Liver (tissue), 9 donors: ENCODE data around the gene FA2H. TPM values are rescaled to one million over a fixed set of nuclear protein-coding genes. Genes with fewer than 3 reads are reported as not detected.

Experiments
- DNase-seq: peaks from one replicate; pipeline ENCODE4 v3.0.0-alpha.2; 2017; ENCODE audit warnings: low spot score
- H3K27ac ChIP-seq, 2 donors: one replicate each; pipeline ENCODE4 v1.7.0; 2013; ENCODE audit warnings: inconsistent platforms in 2 of 2, low read length in 2 of 2, control low read depth in 1 of 2, low read depth in 1 of 2, mild to moderate bottlenecking in 1 of 2
- H3K27me3 ChIP-seq, 4 donors: one replicate each; pipeline versions ENCODE4 v1.6.1 to v1.7.0; 2013; ENCODE audit warnings: low read length in 3 of 4, inconsistent platforms in 1 of 4, mild to moderate bottlenecking in 1 of 4, moderate library complexity in 1 of 4; ENCODE audit not compliant: control insufficient read depth in 4 of 4, insufficient read depth in 4 of 4
- H3K36me3 ChIP-seq, 4 donors: one replicate each; pipeline versions ENCODE4 v1.6.1 to v1.7.0; 2013; ENCODE audit warnings: low read length in 3 of 4, mild to moderate bottlenecking in 3 of 4, low read depth in 1 of 4, moderate library complexity in 1 of 4; ENCODE audit not compliant: control insufficient read depth in 4 of 4, insufficient read depth in 3 of 4
- H3K4me1 ChIP-seq, 4 donors: one replicate each; pipeline versions ENCODE4 v1.6.1 to v1.7.0; 2013; ENCODE audit warnings: low read length in 3 of 4, mild to moderate bottlenecking in 3 of 4, moderate library complexity in 1 of 4; ENCODE audit not compliant: control insufficient read depth in 4 of 4, insufficient read depth in 4 of 4
- H3K4me3 ChIP-seq, 3 donors: one replicate each; pipeline versions ENCODE4 v1.6.1 to v1.7.0; 2013; ENCODE audit warnings: low read length in 3 of 3, control low read depth in 1 of 3, low read depth in 1 of 3, mild to moderate bottlenecking in 1 of 3
- H3K9ac ChIP-seq, 2 donors: one replicate each; pipeline ENCODE4 v1.7.0; 2013; ENCODE audit warnings: low read length in 2 of 2, mild to moderate bottlenecking in 2 of 2, moderate library complexity in 2 of 2, control low read depth in 1 of 2, low read depth in 1 of 2
- H3K9me3 ChIP-seq, 4 donors: one replicate each; pipeline versions ENCODE4 v1.6.1 to v1.7.0; 2013; ENCODE audit warnings: low read length in 3 of 4; ENCODE audit not compliant: control insufficient read depth in 4 of 4
- EGR1 ChIP-seq, 2 donors: IDR thresholded peaks; 2 replicates each; pipeline ENCODE4 v1.6.1; 2016 to 2018; ENCODE audit warnings: antibody characterized with exemption in 2 of 2, low read depth in 2 of 2
- FOXA1 ChIP-seq: IDR thresholded peaks from 2 replicates; pipeline ENCODE4 v1.6.1; 2016; ENCODE audit warnings: antibody characterized with exemption
- FOXA2 ChIP-seq: IDR thresholded peaks from 2 replicates; pipeline ENCODE4 v1.6.1; 2016; ENCODE audit warnings: antibody characterized with exemption
- GABPA ChIP-seq, 2 donors: IDR thresholded peaks in 1 of 2; conservative IDR thresholded peaks in 1 of 2; 2 replicates each; pipeline ENCODE4 v1.6.1; 2016; ENCODE audit warnings: antibody characterized with exemption in 2 of 2, mild to moderate bottlenecking in 1 of 2, moderate library complexity in 1 of 2
- HNF4G ChIP-seq: IDR thresholded peaks from 2 replicates; pipeline ENCODE4 v1.6.1; 2016; ENCODE audit warnings: antibody characterized with exemption
- JUND ChIP-seq, 2 donors: IDR thresholded peaks; 2 replicates each; pipeline ENCODE4 v1.6.1; 2016; ENCODE audit warnings: antibody characterized with exemption in 2 of 2
- MAX ChIP-seq: IDR thresholded peaks from 2 replicates; pipeline ENCODE4 v1.6.1; 2016; ENCODE audit warnings: antibody characterized with exemption
- NR2F2 ChIP-seq: IDR thresholded peaks from 2 replicates; pipeline ENCODE4 v1.6.1; 2016; ENCODE audit warnings: antibody characterized with exemption
- RAD21 ChIP-seq, 2 donors: IDR thresholded peaks; 2 replicates each; pipeline ENCODE4 v1.6.1; 2016; ENCODE audit warnings: antibody characterized with exemption in 2 of 2, mild to moderate bottlenecking in 2 of 2
- REST ChIP-seq: IDR thresholded peaks from 2 replicates; pipeline ENCODE4 v1.6.1; 2016; ENCODE audit warnings: antibody characterized with exemption, mild to moderate bottlenecking
- RXRA ChIP-seq, 2 donors: IDR thresholded peaks; 2 replicates each; pipeline ENCODE4 v1.6.1; 2017 to 2018; ENCODE audit warnings: antibody characterized with exemption in 2 of 2, mild to moderate bottlenecking in 1 of 2
- SP1 ChIP-seq: IDR thresholded peaks from 2 replicates; pipeline ENCODE4 v1.6.1; 2018; ENCODE audit warnings: antibody characterized with exemption, mild to moderate bottlenecking
- YY1 ChIP-seq: IDR thresholded peaks from 2 replicates; pipeline ENCODE4 v1.6.1; 2016; ENCODE audit warnings: antibody characterized with exemption, mild to moderate bottlenecking
- WGBS: extraction: QIAGEN DNeasy Blood & Tissue Kit; methylation state at CpG from one replicate; pipeline ENCODE4 v1.1.7; 2013; 5-methylcytosine and 5-hydroxymethylcytosine counted together
- polyA plus RNA-seq, 2 donors: library from polyadenylated mRNA; stranded (reverse) in 1 of 2; unstranded in 1 of 2; fragments of 200-250 nt in 1 of 2; fragments of >200 nt in 1 of 2; fragmentation: Nextera tagmentation in 1 of 2; extraction: Ambion mirVana in 1 of 2; gene quantifications; one replicate each; pipeline versions ENCODE4 v1.2.1 to v1.2.3, GENCODE V29; 2013 to 2015
- total RNA-seq, 2 donors: library from RNA; depleted of rRNA; stranded (reverse); fragments of >200 nt; gene quantifications; one replicate each; pipeline ENCODE4 v1.2.3, GENCODE V29; 2014
- TF ChIP-seq, protein P1 (sequence below): IDR thresholded peaks from 2 replicates; pipeline ENCODE4 v1.6.1; 2016; ENCODE audit warnings: antibody characterized with exemption
- donor health status: healthy.
- donor health status: healthy.
- donor health status: healthy.
- donor health status: healthy.
- donor health status: healthy.

Gene FA2H
- total and polyA plus RNA-seq, 4 donors: 0.02 to 0.17 (median 0.14) TPM; not detected in 1

DNA sequence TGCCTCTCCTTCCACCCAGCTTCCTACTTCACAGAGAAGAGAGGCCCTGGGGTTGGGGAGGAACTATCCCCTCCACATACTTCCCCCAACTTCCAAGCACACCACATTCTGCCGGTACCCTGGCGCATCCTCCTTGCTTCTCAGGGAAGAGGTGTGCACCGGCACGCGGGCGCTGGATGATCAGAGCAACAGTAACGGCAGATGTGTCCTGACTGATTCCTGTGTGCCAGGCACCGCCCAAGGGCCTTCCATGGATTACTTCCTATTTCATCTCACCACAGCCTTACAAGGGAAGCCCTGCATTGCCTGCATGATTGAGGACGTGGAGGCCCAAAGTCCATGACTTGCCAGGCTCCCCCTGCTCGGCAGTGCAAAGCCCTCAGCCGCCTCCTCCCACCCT is 52.9 kb downstream of the FA2H start:
- no peaks in the 10 kb centered on the region for H3K27me3 ChIP-seq
- H3K4me3 ChIP-seq: no peak overlapping the region
- peaks cover 1 to 3% (median 2%) of the 10 kb centered on the region in 4 donors for H3K9me3 ChIP-seq
- no peak overlapping the region for H3K27ac ChIP-seq
- H3K36me3 ChIP-seq: no peaks in the 10 kb centered on the region
- no peak for DNase-seq
- no peak overlapping the region for H3K9ac ChIP-seq
- 84% methylated on average over 11 of the region's 11 CpGs for WGBS
- no peaks in the 10 kb centered on the region for H3K4me1 ChIP-seq
- TF ChIP-seq, protein P1, sequence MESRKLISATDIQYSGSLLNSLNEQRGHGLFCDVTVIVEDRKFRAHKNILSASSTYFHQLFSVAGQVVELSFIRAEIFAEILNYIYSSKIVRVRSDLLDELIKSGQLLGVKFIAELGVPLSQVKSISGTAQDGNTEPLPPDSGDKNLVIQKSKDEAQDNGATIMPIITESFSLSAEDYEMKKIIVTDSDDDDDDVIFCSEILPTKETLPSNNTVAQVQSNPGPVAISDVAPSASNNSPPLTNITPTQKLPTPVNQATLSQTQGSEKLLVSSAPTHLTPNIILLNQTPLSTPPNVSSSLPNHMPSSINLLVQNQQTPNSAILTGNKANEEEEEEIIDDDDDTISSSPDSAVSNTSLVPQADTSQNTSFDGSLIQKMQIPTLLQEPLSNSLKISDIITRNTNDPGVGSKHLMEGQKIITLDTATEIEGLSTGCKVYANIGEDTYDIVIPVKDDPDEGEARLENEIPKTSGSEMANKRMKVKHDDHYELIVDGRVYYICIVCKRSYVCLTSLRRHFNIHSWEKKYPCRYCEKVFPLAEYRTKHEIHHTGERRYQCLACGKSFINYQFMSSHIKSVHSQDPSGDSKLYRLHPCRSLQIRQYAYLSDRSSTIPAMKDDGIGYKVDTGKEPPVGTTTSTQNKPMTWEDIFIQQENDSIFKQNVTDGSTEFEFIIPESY: no peak
- TF ChIP-seq RXRA (IDR thresholded peaks at IDR 0.05) (no peak), EGR1 (IDR thresholded peaks at IDR 0.05; ENCODE audit: low read depth in 2 of 2) (no peak), NR2F2 (no peak), RAD21 (IDR thresholded peaks at IDR 0.05) (no peak), HNF4G (no peak), GABPA (IDR thresholded peaks at IDR 0.05 in 1 of 2, conservative IDR thresholded peaks at IDR 0.05 in 1 of 2) (no peak), JUND (IDR thresholded peaks at IDR 0.05) (no peak), YY1 (no peak), SP1 (no peak), MAX (no peak), REST (no peak), FOXA1 (no peak), FOXA2 (no peak)

DNA sequence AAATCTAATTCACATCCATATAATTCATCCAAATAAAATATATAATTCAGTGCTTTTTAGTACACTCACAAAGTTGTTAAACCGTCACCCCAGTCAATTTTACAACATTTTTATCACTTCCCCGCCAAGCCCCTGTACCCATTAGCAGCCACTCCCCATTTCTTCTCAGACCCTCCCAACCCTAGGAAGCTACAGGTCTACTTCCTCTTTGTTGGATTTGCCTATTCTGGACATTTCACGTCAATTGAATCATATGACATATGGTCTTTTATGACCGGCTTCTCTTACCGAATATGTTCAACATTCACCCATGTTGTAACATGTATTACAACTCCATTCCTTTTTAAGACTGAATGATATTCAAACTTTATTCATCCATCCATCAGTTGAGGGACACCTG is 54.0 kb downstream of the FA2H start:
- TF ChIP-seq, protein P1: no peak
- no peak for TF ChIP-seq SP1
- TF ChIP-seq NR2F2: no peak
- no peak for TF ChIP-seq FOXA2
- TF ChIP-seq REST: no peak
- Histone ChIP-seq H3K9ac (no peak overlapping the region), H3K4me1 (no peaks in the 10 kb centered on the region), H3K9me3 (no peaks in the 10 kb centered on the region), H3K4me3 (no peak overlapping the region), H3K27me3 (no peaks in the 10 kb centered on the region), H3K36me3 (no peaks in the 10 kb centered on the region), H3K27ac (no peak overlapping the region)
- DNase-seq: no peak
- 64% methylated on average over 5 of the region's 5 CpGs for WGBS
